ENCODE data around the gene SMURF1.

DNA sequence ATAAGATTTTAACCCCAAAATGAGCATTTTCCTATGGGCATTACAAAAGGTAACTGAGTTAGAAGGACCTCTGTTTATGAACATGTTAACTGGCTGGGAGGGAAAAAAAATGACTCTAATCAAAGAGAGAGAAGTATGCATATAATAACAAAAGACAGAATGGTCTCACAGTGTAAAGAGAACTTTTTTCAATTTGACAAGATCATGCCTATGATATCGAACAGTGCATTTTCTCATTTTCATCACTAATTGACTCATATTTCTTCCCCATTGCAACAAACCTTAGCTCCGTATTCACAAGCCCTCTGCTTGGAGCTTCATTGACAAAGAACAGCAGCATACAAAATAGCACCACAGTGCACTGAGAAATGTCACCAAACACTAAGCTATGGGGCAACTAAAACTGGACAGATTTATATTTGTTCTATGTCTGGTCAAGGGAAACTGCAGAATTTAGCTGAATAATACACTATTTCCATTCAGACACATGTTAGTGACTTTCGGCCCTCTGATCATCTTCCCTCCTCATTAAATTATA is 45.6 kb downstream of the SMURF1 start:
- TF ChIP-seq CTCF (IDR thresholded peaks at IDR 0.05; ENCODE audit: control extremely low read depth in 1 of 3, insufficient read depth in 1 of 3, low read depth in 1 of 3, low read length in 3 of 3) (no peak), EZH2 (IDR thresholded peaks at IDR 0.05; ENCODE audit: low read depth, low read length, severe bottlenecking) (no peak), JUND (IDR thresholded peaks at IDR 0.05; ENCODE audit: low read length) (no peak)
- TF ChIP-seq, protein P1, sequence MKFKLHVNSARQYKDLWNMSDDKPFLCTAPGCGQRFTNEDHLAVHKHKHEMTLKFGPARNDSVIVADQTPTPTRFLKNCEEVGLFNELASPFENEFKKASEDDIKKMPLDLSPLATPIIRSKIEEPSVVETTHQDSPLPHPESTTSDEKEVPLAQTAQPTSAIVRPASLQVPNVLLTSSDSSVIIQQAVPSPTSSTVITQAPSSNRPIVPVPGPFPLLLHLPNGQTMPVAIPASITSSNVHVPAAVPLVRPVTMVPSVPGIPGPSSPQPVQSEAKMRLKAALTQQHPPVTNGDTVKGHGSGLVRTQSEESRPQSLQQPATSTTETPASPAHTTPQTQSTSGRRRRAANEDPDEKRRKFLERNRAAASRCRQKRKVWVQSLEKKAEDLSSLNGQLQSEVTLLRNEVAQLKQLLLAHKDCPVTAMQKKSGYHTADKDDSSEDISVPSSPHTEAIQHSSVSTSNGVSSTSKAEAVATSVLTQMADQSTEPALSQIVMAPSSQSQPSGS (IDR thresholded peaks at IDR 0.05; ENCODE audit: low read length): no peak

All from H1 (cell line).